HepG2 (cell line): ENCODE data around the gene SPSB1. TPM values are rescaled to one million over a fixed set of nuclear protein-coding genes. Genes with fewer than 3 reads are reported as not detected.

Experiments
- ATAC-seq: fragments of 200-7000 bp; cut with Tn5 transposase; 3 replicates; pipeline ENCODE4 v1.9.1; 2020; ENCODE audit warnings: mild to moderate bottlenecking, moderate library complexity
- BruUV-seq: library from RNA; stranded (reverse); fragments of 400-500 nt; replicated peaks from 2 replicates; lab custom pipeline; 2021; lab: Mats Ljungman, UMichigan
- CTCF ChIA-PET: fragments of 300-600 bp; formaldehyde crosslinking; extraction: SDS; loops from one replicate; lab custom pipeline; 2021; ENCODE audit warnings: low total read pairs, inconsistent platforms, low intra/inter-chr PET ratio; lab: Yijun Ruan, JAX
- POLR2A ChIA-PET: fragments of 350-600 bp; sonication (Branson Sonifier 250); formaldehyde crosslinking; loops from one replicate; lab custom pipeline; 2020; ENCODE audit warnings: antibody characterized with exemption, inconsistent platforms; lab: Yijun Ruan, JAX
- DNase-seq: peaks from one replicate; pipeline ENCODE4 v3.0.0-alpha.2; 2015; ENCODE audit warnings: low spot score
- FAIRE-seq: peaks from 3 replicates; lab custom pipeline; 2011; peaks lifted over from hg19 to GRCh38; lab: Jason Lieb, UNC
- H2AFZ ChIP-seq: one replicate; pipeline ENCODE4 v1.6.1; 2011; ENCODE audit warnings: low read length, inconsistent platforms
- H3K27ac ChIP-seq: fragments of 300-600 bp; 3 replicates; pipeline ENCODE4 v1.8.0; 2011; ENCODE audit warnings: mixed run types, mild to moderate bottlenecking, mixed read lengths, low read length, inconsistent platforms; ENCODE audit not compliant: insufficient read depth; ENCODE audit errors: extremely low read length
- H3K27me3 ChIP-seq, 2 experiments: fragments of 200-600 bp in 1 of 2; 2 replicates in 1 of 2; 3 replicates in 1 of 2; pipeline versions ENCODE4 v1.6.0 to v1.8.0; 2011; ENCODE audit warnings: low read length in 2 of 2, mild to moderate bottlenecking in 2 of 2, moderate library complexity in 2 of 2, inconsistent platforms in 1 of 2; ENCODE audit not compliant: insufficient read depth in 2 of 2, control insufficient read depth in 1 of 2
- H3K36me3 ChIP-seq, 2 experiments: fragments of 200-600 bp in 1 of 2; replicated peaks in 1 of 2; 2 replicates in 1 of 2; 3 replicates in 1 of 2; pipeline versions ENCODE4 v1.5.1 to v1.8.0; 2011; ENCODE audit warnings: low read length in 2 of 2, inconsistent platforms in 1 of 2; ENCODE audit not compliant: insufficient read depth in 2 of 2, control insufficient read depth in 1 of 2
- H3K4me1 ChIP-seq: 2 replicates; pipeline ENCODE4 v1.5.1; 2012; ENCODE audit warnings: low read length, inconsistent platforms; ENCODE audit not compliant: insufficient read depth
- H3K4me2 ChIP-seq: 2 replicates; pipeline ENCODE4 v1.6.0; 2011; ENCODE audit warnings: low read depth, low read length, inconsistent platforms
- H3K4me3 ChIP-seq, 3 experiments: fragments of 200-600 bp in 1 of 3; sonication (generic), shearing (Covaris generic) in 1 of 3; replicated peaks in 1 of 3; 2 replicates each; pipeline ENCODE4 v1.5.1; 2011 to 2016; ENCODE audit warnings: low read length in 3 of 3, inconsistent platforms in 2 of 3, low read depth in 2 of 3, mild to moderate bottlenecking in 2 of 3, control low read depth in 1 of 3, mixed read lengths in 1 of 3; ENCODE audit not compliant: insufficient read depth in 1 of 3
- H3K79me2 ChIP-seq: one replicate; pipeline ENCODE4 v1.6.1; 2011; ENCODE audit warnings: low read length, inconsistent platforms; ENCODE audit not compliant: insufficient read depth
- H3K9ac ChIP-seq: 2 replicates; pipeline ENCODE4 v1.6.0; 2011; ENCODE audit warnings: mild to moderate bottlenecking, low read depth, low read length, inconsistent platforms; ENCODE audit not compliant: insufficient read depth
- H3K9me3 ChIP-seq: 2 replicates; pipeline ENCODE4 v1.5.1; 2012; ENCODE audit warnings: mild to moderate bottlenecking, low read length
- H4K20me1 ChIP-seq: 2 replicates; pipeline ENCODE4 v1.6.0; 2011; ENCODE audit warnings: inconsistent platforms, mild to moderate bottlenecking, low read length, moderate library complexity; ENCODE audit not compliant: insufficient read depth
- REXO4 ChIP-seq: sonication (generic); formaldehyde crosslinking; IDR thresholded peaks from 2 replicates; pipeline ENCODE4 v1.8.0; 2022; ENCODE audit warnings: missing genetic modification reagents, mild to moderate bottlenecking, borderline replicate concordance
- SMAD3 ChIP-seq: sonication (generic); formaldehyde crosslinking; IDR thresholded peaks from 2 replicates; pipeline ENCODE4 v1.4.0; 2020; ENCODE audit warnings: missing genetic modification reagents
- SP1 ChIP-seq, 2 experiments: fragments of 450-650 bp in 1 of 2; sonication (generic) in 1 of 2; formaldehyde crosslinking in 1 of 2; IDR thresholded peaks; 2 replicates each; pipeline versions ENCODE4 v1.4.0 to v1.6.1; 2016 to 2020; ENCODE audit warnings: missing genetic modification reagents in 1 of 2
- TCF12 ChIP-seq, 2 experiments: fragments of 450-650 bp in 1 of 2; sonication (generic) in 1 of 2; formaldehyde crosslinking in 1 of 2; IDR thresholded peaks; 2 replicates each; pipeline versions ENCODE4 v1.6.1 to v1.8.0; 2017 to 2022; ENCODE audit warnings: antibody characterized with exemption in 1 of 2, mild to moderate bottlenecking in 1 of 2, missing genetic modification reagents in 1 of 2, moderate library complexity in 1 of 2
- ZEB1 ChIP-seq: IDR thresholded peaks from 2 replicates; pipeline ENCODE4 v1.6.1; 2012; ENCODE audit warnings: mild to moderate bottlenecking, low read depth, inconsistent platforms; ENCODE audit not compliant: insufficient replicate concordance
- ZFYVE20 ChIP-seq: sonication (generic); formaldehyde crosslinking; IDR thresholded peaks from 2 replicates; pipeline ENCODE4 v1.8.0; 2023; ENCODE audit warnings: low read depth, mild to moderate bottlenecking, moderate library complexity, missing genetic modification reagents, borderline replicate concordance
- ZNF383 ChIP-seq: sonication (generic); formaldehyde crosslinking; IDR thresholded peaks from 2 replicates; pipeline ENCODE4 v1.4.0; 2020; ENCODE audit warnings: missing genetic modification reagents, mild to moderate bottlenecking, borderline replicate concordance
- WGBS: methylation state at CpG from one replicate; pipeline ENCODE4 v1.1.6; 2017; ENCODE audit warnings: low lambda C conversion rate; 5-methylcytosine and 5-hydroxymethylcytosine counted together
- in situ Hi-C: cut with HindIII; loops from 2 replicates; pipeline ENCODE4 v1.10.0; 2017; ENCODE audit warnings: low pct_unique_long_range_greater_than_20kb; ENCODE audit not compliant: extremely low pct_ligation_motif_present
- intact Hi-C: fragments of 100-400 bp; cut with micrococcal nuclease; formaldehyde crosslinking; loops from one replicate; pipeline ENCODE4 v1.10.0; 2022; ENCODE audit not compliant: unreplicated experiment
- polyA plus RNA-seq, 8 experiments: library from polyadenylated mRNA; depleted of rRNA in 3 of 8; stranded (reverse) in 7 of 8; unstranded in 1 of 8; fragments of >200 nt; fragmentation: Illumina TruSeq in 4 of 8; extraction: Trizol in 4 of 8; gene quantifications; 2 replicates each; pipeline versions ENCODE4 v1.2.1 to v1.2.3, GENCODE V29; 2011 to 2016; ENCODE audit warnings: low read depth in 4 of 8, missing spikeins in 1 of 8, mixed read lengths in 1 of 8; ENCODE audit not compliant: insufficient read depth in 1 of 8
- total RNA-seq, 5 experiments: library from RNA; depleted of rRNA; stranded (reverse); fragments of >200 nt; fragmentation: Illumina TruSeq; extraction: Trizol; gene quantifications; 2 replicates each; pipeline ENCODE4 v1.2.3, GENCODE V29; 2016; ENCODE audit warnings: low read depth in 1 of 5
- TF ChIP-seq, protein P1 (sequence below): IDR thresholded peaks from 2 replicates; pipeline ENCODE4 v1.6.1; 2012; ENCODE audit warnings: low read depth, low read length, improper control_type of control experiment

The SPSB1 gene
- total and polyA plus RNA-seq, 2 of the 13 experiments (the other 11 are each of a cell fraction or from before 2014, with no cell fraction given): 5.0 to 8.0 TPM

DNA sequence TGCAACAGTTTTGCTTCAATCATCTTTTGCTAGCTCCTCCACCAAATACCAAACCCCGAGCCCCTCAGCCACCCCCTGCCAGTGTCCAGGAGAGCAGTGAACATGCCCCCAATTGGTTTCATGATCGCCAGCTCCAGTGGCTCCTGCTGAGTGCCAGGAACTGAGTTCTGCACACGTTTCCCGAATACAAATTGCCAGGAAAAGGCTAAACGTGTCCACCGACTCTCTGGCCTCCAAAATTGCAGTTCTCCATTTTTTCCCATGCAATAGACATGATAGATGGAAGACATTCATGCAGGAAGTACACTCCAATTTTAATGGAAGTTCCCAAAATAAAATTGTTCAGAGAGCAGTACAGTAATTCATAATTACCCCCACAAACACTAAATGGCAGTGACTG lies 101.3 kb downstream of the SPSB1 start:
- TF ChIP-seq TCF12 (IDR thresholded peaks at IDR 0.05): no peak
- no peak for TF ChIP-seq TCF12 (CRISPR knock-in tag; IDR thresholded peaks at IDR 0.05)
- no peak for TF ChIP-seq ZFYVE20 (CRISPR knock-in tag)
- no peak for TF ChIP-seq SMAD3
- TF ChIP-seq REXO4 (CRISPR knock-in tag): no peak
- TF ChIP-seq ZNF383 (CRISPR knock-in tag): no peak
- TF ChIP-seq ZEB1: no peak
- TF ChIP-seq, protein P1, sequence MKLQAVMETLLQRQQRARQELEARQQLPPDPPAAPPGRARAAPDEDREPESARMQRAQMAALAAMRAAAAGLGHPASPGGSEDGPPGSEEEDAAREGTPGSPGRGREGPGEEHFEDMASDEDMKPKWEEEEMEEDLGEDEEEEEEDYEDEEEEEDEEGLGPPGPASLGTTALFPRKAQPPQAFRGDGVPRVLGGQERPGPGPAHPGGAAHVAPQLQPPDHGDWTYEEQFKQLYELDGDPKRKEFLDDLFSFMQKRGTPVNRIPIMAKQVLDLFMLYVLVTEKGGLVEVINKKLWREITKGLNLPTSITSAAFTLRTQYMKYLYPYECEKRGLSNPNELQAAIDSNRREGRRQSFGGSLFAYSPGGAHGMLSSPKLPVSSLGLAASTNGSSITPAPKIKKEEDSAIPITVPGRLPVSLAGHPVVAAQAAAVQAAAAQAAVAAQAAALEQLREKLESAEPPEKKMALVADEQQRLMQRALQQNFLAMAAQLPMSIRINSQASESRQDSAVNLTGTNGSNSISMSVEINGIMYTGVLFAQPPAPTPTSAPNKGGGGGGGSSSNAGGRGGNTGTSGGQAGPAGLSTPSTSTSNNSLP: no peak
- no peak for TF ChIP-seq SP1 (IDR thresholded peaks at IDR 0.05)
- TF ChIP-seq SP1 (CRISPR knock-in tag; IDR thresholded peaks at IDR 0.05): no peak
- no peak overlapping the region for H3K4me2 ChIP-seq
- no peaks in the 10 kb centered on the region for H3K36me3 ChIP-seq
- no peak overlapping the region for H3K4me3 ChIP-seq
- CTCF ChIA-PET: no interaction called here
- H3K79me2 ChIP-seq: no peaks in the 10 kb centered on the region
- no peak overlapping the region for H3K27ac ChIP-seq
- peaks cover 2% of the 10 kb centered on the region for H3K4me1 ChIP-seq
- H3K9me3 ChIP-seq: peaks cover 6% of the 10 kb centered on the region
- BruUV-seq: no TSS peak
- in situ Hi-C loops (no loop called here), intact Hi-C loops (no loop called here)
- ATAC-seq (no peak), DNase-seq (no peak), FAIRE-seq (no peak)
- H2AFZ ChIP-seq: no peak overlapping the region
- H3K9ac ChIP-seq: no peak overlapping the region
- H3K27me3 ChIP-seq: peaks cover 0 to 61% of the 10 kb centered on the region in 2 experiments; a peak in 4 of 5 replicates
- WGBS: 25% methylated on average over 6 of the region's 6 CpGs
- POLR2A ChIA-PET: no interaction called here
- no peaks in the 10 kb centered on the region for H4K20me1 ChIP-seq
